Neural cell (in vitro differentiated cells): ENCODE results near the gene SDK1.

ENCODE experiments used
- EP300 ChIP-seq: fragments of 450-650 bp; conservative IDR thresholded peaks from 2 replicates; pipeline ENCODE4 v1.6.1; 2014; ENCODE audit warnings: antibody characterized with exemption, mild to moderate bottlenecking, moderate library complexity; ENCODE audit not compliant: poor library complexity, severe bottlenecking
- EZH2 ChIP-seq: fragments of 200-600, 300-800 bp; shearing (Covaris generic), sonication (generic); IDR thresholded peaks from 2 replicates; pipeline ENCODE4 v1.6.1; 2014; ENCODE audit warnings: antibody characterized with exemption, low read length, borderline replicate concordance, mild to moderate bottlenecking; ENCODE audit not compliant: insufficient read depth, poor library complexity, severe bottlenecking
- MXI1 ChIP-seq: fragments of 450-650 bp; conservative IDR thresholded peaks from 2 replicates; pipeline ENCODE4 v1.6.1; 2014; ENCODE audit warnings: antibody characterized with exemption, mild to moderate bottlenecking; ENCODE audit not compliant: poor library complexity, severe bottlenecking
- RAD21 ChIP-seq: fragments of 450-650 bp; conservative IDR thresholded peaks from 2 replicates; pipeline ENCODE4 v1.6.1; 2014; ENCODE audit warnings: antibody characterized with exemption, mild to moderate bottlenecking, moderate library complexity
- SMC3 ChIP-seq: fragments of 450-650 bp; conservative IDR thresholded peaks from 2 replicates; pipeline ENCODE4 v1.6.1; 2014; ENCODE audit warnings: antibody characterized with exemption, mild to moderate bottlenecking, moderate library complexity; ENCODE audit not compliant: poor library complexity
- TF ChIP-seq, protein P1 (sequence below): fragments of 450-650 bp; IDR thresholded peaks from 2 replicates; pipeline ENCODE4 v1.5.1; 2014; ENCODE audit warnings: antibody characterized with exemption, mild to moderate bottlenecking, moderate library complexity; ENCODE audit not compliant: poor library complexity, severe bottlenecking

DNA sequence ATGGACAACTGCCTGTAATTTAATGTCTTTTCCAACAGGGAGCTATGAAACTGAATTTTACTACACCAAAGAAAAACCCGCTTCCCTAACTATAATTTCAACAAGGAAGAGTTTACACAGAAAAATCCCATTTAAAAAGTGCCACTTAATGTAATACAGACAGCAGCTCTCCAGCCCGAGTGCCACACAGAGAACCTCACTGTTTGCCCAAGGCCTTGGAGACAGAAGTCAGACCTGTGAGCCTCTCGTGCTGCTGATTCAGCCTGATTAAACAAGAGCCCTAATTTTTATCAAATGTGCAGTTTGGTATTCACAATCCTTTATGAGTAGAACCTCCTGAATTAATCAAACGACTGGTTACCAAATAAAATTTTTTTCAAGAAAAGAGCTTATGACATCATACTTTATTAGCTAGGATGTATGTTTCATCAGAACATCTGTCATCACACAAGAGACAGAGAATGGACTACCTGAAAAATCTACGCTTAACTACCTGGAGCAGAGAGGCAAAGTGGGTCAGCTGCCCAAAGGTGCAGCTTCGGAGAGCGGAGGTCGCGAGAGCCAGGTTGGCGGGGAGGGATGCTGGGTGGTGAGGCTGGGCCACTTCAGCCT is 543.6 kb downstream of the SDK1 start:
- TF ChIP-seq EZH2 (no peak), EP300 (no peak), RAD21 (no peak), SMC3 (no peak), MXI1 (no peak)
- TF ChIP-seq, protein P1, sequence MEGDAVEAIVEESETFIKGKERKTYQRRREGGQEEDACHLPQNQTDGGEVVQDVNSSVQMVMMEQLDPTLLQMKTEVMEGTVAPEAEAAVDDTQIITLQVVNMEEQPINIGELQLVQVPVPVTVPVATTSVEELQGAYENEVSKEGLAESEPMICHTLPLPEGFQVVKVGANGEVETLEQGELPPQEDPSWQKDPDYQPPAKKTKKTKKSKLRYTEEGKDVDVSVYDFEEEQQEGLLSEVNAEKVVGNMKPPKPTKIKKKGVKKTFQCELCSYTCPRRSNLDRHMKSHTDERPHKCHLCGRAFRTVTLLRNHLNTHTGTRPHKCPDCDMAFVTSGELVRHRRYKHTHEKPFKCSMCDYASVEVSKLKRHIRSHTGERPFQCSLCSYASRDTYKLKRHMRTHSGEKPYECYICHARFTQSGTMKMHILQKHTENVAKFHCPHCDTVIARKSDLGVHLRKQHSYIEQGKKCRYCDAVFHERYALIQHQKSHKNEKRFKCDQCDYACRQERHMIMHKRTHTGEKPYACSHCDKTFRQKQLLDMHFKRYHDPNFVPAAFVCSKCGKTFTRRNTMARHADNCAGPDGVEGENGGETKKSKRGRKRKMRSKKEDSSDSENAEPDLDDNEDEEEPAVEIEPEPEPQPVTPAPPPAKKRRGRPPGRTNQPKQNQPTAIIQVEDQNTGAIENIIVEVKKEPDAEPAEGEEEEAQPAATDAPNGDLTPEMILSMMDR, result no peak
